NB4 (cell line): Measurements from ENCODE around the gene NANOS2.

ENCODE experiments used
- DNase-seq: peaks from one replicate; pipeline ENCODE4 v3.0.0; 2010; ENCODE audit warnings: low read depth
- H3K4me3 ChIP-seq: one replicate; pipeline ENCODE4 v1.5.1; 2011; ENCODE audit warnings: mild to moderate bottlenecking, low read depth, low read length, moderate library complexity
- MYC ChIP-seq: IDR thresholded peaks from 2 replicates; pipeline ENCODE4 v1.6.1; 2011; ENCODE audit warnings: low read depth, low read length
- POLR2A ChIP-seq: IDR thresholded peaks from 2 replicates; pipeline ENCODE4 v1.6.1; 2011; ENCODE audit warnings: mild to moderate bottlenecking; ENCODE audit not compliant: insufficient read length; ENCODE audit errors: extremely low read depth
- TF ChIP-seq, protein P1 (sequence below): IDR thresholded peaks from one replicate; pipeline ENCODE4 v1.5.1; 2012; ENCODE audit warnings: low read depth, low read length
- TF ChIP-seq, protein P2 (sequence below): IDR thresholded peaks from 2 replicates; pipeline ENCODE4 v1.6.1; 2011; ENCODE audit warnings: low read depth, low read length

Gene NANOS2

GRCh38 chr19:45889210-45889885 lies 25.2 kb downstream of the NANOS2 start:
- DNase-seq = peak; percentile 4
- no peak for TF ChIP-seq POLR2A
- TF ChIP-seq, protein P1, sequence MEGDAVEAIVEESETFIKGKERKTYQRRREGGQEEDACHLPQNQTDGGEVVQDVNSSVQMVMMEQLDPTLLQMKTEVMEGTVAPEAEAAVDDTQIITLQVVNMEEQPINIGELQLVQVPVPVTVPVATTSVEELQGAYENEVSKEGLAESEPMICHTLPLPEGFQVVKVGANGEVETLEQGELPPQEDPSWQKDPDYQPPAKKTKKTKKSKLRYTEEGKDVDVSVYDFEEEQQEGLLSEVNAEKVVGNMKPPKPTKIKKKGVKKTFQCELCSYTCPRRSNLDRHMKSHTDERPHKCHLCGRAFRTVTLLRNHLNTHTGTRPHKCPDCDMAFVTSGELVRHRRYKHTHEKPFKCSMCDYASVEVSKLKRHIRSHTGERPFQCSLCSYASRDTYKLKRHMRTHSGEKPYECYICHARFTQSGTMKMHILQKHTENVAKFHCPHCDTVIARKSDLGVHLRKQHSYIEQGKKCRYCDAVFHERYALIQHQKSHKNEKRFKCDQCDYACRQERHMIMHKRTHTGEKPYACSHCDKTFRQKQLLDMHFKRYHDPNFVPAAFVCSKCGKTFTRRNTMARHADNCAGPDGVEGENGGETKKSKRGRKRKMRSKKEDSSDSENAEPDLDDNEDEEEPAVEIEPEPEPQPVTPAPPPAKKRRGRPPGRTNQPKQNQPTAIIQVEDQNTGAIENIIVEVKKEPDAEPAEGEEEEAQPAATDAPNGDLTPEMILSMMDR = no peak
- TF ChIP-seq MYC = no peak
- TF ChIP-seq, protein P2, sequence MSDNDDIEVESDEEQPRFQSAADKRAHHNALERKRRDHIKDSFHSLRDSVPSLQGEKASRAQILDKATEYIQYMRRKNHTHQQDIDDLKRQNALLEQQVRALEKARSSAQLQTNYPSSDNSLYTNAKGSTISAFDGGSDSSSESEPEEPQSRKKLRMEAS = no peak

GRCh38 chr19:45887200-45887710 lies 27.3 kb downstream of the NANOS2 start:
- H3K4me3 ChIP-seq = peak overlapping the region; percentile 76
- no peak for TF ChIP-seq MYC
- no peak for TF ChIP-seq POLR2A
- TF ChIP-seq, protein P1 = no peak
- TF ChIP-seq, protein P2 = no peak
- no peak for DNase-seq

More at GRCh38 chr19:45889210-45889885, 25.2 kb downstream of the NANOS2 start:
- no peak overlapping the region for H3K4me3 ChIP-seq

DNA sequence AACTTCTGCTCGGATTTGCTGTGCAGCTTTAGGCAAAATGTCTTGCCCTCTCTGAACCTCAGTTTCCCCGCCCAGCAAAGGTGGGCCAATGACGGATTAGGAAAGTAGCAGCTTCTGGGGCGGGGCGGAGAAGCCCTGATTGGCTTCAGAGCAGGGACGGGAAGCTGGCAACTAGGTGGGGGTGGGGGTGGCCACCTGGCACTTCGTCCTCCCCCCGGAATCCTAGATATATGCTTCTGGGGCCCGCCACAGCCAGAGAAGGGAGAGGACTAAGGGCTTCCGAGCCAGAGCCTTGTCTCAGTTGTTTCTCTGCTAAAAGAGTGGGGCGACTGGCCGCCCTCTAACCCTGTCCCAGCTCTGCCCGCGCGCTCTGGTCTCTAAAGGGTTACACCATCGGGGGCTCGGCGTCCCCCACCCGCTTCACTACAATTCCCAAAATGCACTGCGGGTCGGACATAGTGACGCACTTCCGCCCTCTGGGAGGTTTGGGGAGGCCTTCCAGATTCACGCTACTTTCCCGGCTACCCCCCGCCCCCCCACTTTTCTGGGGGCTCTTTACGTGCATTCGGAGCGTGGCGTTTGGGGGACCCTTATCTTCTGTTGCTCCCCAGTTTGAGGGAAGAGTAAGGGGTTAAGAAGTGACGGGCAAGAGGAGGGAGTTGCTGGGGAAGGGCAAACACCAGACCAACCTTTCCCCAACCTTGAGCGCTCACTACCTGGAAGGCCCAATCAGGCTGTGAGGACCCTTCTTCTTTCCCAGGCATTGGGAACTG lies 28.0 kb downstream of the NANOS2 start:
- DNase-seq = peak; percentile 98
- TF ChIP-seq MYC = peak; percentile 82
- TF ChIP-seq, protein P2 = peak; percentile 70
- TF ChIP-seq, protein P1 = no peak
- peak; percentile 60 for TF ChIP-seq POLR2A
- H3K4me3 ChIP-seq = peak overlapping the region; percentile 76

- peak; percentile 99 for DNase-seq
- H3K4me3 ChIP-seq = peak within 1 kb of the TSS; percentile 76
- TF ChIP-seq, protein P2 = peak; percentile 85
- TF ChIP-seq MYC = peak; percentile 73
- TF ChIP-seq, protein P1 = no peak
- peak; percentile 86 for TF ChIP-seq POLR2A
Observed at GRCh38 chr19:45885556-45886426, 28.8 kb downstream of the NANOS2 start, which contains the start of gene IRF2BP1. IRF2BP1 (minus strand) TSS chr19:45886141; CDS start chr19:45885774, 367 bp downstream.

DNA sequence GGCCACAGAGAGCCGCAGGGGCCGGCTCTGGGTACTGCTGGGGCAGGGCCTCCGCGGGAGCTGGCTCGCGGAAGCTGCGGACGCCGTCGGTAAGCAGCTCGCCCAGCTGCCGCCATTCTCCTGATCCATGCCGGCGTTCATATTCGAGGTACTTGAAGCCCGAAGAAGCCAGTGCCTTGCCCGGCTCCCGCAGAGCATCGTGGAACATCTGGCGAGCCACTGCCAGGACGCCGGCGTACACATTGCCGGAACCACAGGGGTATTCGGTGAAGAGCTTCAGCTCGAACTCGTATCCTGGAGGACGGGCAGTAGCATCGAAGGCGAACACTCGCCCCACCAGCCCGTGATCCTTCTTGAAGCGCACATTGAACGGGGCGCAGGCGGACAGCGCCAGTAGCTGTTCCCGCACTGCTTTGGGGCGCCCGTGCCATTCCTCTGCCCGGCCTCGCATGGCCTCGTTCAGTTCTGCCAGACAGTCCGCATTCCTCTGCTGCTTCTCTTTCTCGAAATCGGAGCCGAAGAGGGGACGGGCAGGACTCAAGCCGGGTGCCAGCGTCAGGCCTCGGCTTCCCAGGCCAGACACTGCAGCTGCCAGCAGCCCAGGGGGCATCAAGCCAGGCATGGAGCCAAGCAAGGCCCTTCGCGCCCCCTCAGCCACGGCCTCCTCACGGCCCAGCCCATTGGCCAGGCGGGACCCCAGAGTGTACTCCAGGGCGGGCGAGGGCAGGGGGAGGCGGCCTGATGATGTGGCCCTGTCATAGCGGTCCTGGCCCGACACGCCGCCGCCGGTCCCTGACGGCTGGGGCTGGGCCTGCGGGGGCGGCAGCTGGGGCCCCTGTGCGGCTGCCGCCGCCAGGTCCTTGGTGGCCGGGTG lies 29.7 kb downstream of the NANOS2 start:
- DNase-seq = peak; percentile 75
- H3K4me3 ChIP-seq = peak overlapping the region; percentile 72
- TF ChIP-seq POLR2A (no peak), MYC (no peak)
- TF ChIP-seq, protein P1 = no peak
- TF ChIP-seq, protein P2 = no peak
